Astrocyte (in vitro differentiated cells and primary cell): ENCODE data around the gene CCDC15. TPM values are rescaled to one million over a fixed set of nuclear protein-coding genes. Genes with fewer than 3 reads are reported as not detected.

Experiments used
- DNase-seq: peaks from one replicate; pipeline ENCODE4 v3.0.0-alpha.2; 2010; ENCODE audit warnings: low read depth
- FAIRE-seq: peaks from 2 replicates; lab custom pipeline; 2011; peaks lifted over from hg19 to GRCh38; lab: Jason Lieb, UNC
- H2AFZ ChIP-seq: 2 replicates; pipeline ENCODE4 v1.6.0; 2012; ENCODE audit warnings: low read depth, low read length, inconsistent platforms
- H3K27ac ChIP-seq: 2 replicates; pipeline ENCODE4 v1.5.1; 2011; ENCODE audit warnings: low read depth, low read length, inconsistent platforms
- H3K27me3 ChIP-seq: 2 replicates; pipeline ENCODE4 v1.6.0; 2011; ENCODE audit warnings: low read length, inconsistent platforms; ENCODE audit not compliant: insufficient read depth
- H3K36me3 ChIP-seq: 2 replicates; pipeline ENCODE4 v1.5.1; 2011; ENCODE audit warnings: low read length, inconsistent platforms; ENCODE audit not compliant: insufficient read depth
- H3K4me1 ChIP-seq: 2 replicates; pipeline ENCODE4 v1.5.1; 2011; ENCODE audit warnings: low read length, inconsistent platforms; ENCODE audit not compliant: insufficient read depth
- H3K4me2 ChIP-seq: 2 replicates; pipeline ENCODE4 v1.6.0; 2012; ENCODE audit warnings: low read length, inconsistent platforms
- H3K4me3 ChIP-seq: 2 replicates; pipeline ENCODE4 v1.5.1; 2011; ENCODE audit warnings: low read depth, mild to moderate bottlenecking, low read length, inconsistent platforms; ENCODE audit not compliant: insufficient read depth
- H3K79me2 ChIP-seq: 2 replicates; pipeline ENCODE4 v1.6.0; 2012; ENCODE audit warnings: mild to moderate bottlenecking, low read length, inconsistent platforms; ENCODE audit not compliant: insufficient read depth
- H3K9ac ChIP-seq: 2 replicates; pipeline ENCODE4 v1.6.0; 2012; ENCODE audit warnings: mild to moderate bottlenecking, low read length, inconsistent platforms
- H3K9me3 ChIP-seq: 2 replicates; pipeline ENCODE4 v1.5.1; 2012; ENCODE audit warnings: low read depth, mild to moderate bottlenecking, low read length, inconsistent platforms; ENCODE audit not compliant: insufficient read depth
- H4K20me1 ChIP-seq: 2 replicates; pipeline ENCODE4 v1.6.0; 2012; ENCODE audit warnings: low read length, inconsistent platforms; ENCODE audit not compliant: insufficient read depth
- H3K27ac Mint-ChIP-seq: one replicate; pipeline ENCODE4 v1.8.0; 2021; ENCODE audit warnings: mild to moderate bottlenecking, mixed read lengths; ENCODE audit not compliant: unreplicated experiment
- H3K27me3 Mint-ChIP-seq: one replicate; pipeline ENCODE4 v1.8.0; 2021; ENCODE audit warnings: low read depth, mixed read lengths; ENCODE audit not compliant: unreplicated experiment
- H3K36me3 Mint-ChIP-seq: one replicate; pipeline ENCODE4 v1.8.0; 2021; ENCODE audit warnings: low read depth, mixed read lengths; ENCODE audit not compliant: unreplicated experiment
- H3K4me1 Mint-ChIP-seq: one replicate; pipeline ENCODE4 v1.8.0; 2021; ENCODE audit warnings: low read depth, mixed read lengths; ENCODE audit not compliant: unreplicated experiment
- H3K4me3 Mint-ChIP-seq: one replicate; pipeline ENCODE4 v1.8.0; 2021; ENCODE audit warnings: mild to moderate bottlenecking, moderate library complexity, mixed read lengths; ENCODE audit not compliant: unreplicated experiment
- H3K9me3 Mint-ChIP-seq: one replicate; pipeline ENCODE4 v1.8.0; 2021; ENCODE audit warnings: mild to moderate bottlenecking, mixed read lengths; ENCODE audit not compliant: unreplicated experiment
- CTCF ChIP-seq: IDR thresholded peaks from 2 replicates; pipeline ENCODE4 v1.5.1; 2011; ENCODE audit warnings: low read depth, mild to moderate bottlenecking, inconsistent platforms, low read length, moderate library complexity; ENCODE audit not compliant: insufficient read depth
- EZH2 ChIP-seq: IDR thresholded peaks from 2 replicates; pipeline ENCODE4 v1.6.1; 2012; ENCODE audit warnings: mild to moderate bottlenecking, low read length, inconsistent platforms; ENCODE audit not compliant: insufficient read depth
- total RNA-seq: library from RNA; stranded (reverse); gene quantifications from 2 replicates; pipeline ENCODE4 v1.2.1, GENCODE V29; 2021

CCDC15 gene
- total RNA-seq, 1 donor from 2014 or later: 0.75 TPM

- no peak overlapping the region for H3K27ac Mint-ChIP-seq
- no peaks in the 10 kb centered on the region for H4K20me1 ChIP-seq
- H3K9ac ChIP-seq: no peak overlapping the region
- H3K9me3 ChIP-seq: no peaks in the 10 kb centered on the region
- no peak overlapping the region for H3K4me2 ChIP-seq
- no peaks in the 10 kb centered on the region for H3K36me3 Mint-ChIP-seq
- TF ChIP-seq EZH2 (no peak), CTCF (no peak)
- peaks cover 12% of the 10 kb centered on the region for H3K4me1 Mint-ChIP-seq
- no peaks in the 10 kb centered on the region for H3K9me3 Mint-ChIP-seq
- H3K27ac ChIP-seq: no peak overlapping the region
- H3K4me3 ChIP-seq: no peak overlapping the region
- DNase-seq (no peak), FAIRE-seq (no peak)
- no peaks in the 10 kb centered on the region for H3K4me1 ChIP-seq
- no peaks in the 10 kb centered on the region for H3K27me3 Mint-ChIP-seq
- H3K27me3 ChIP-seq: no peaks in the 10 kb centered on the region
- no peak overlapping the region for H2AFZ ChIP-seq
- H3K4me3 Mint-ChIP-seq: no peak overlapping the region
- H3K79me2 ChIP-seq: no peaks in the 10 kb centered on the region
- H3K36me3 ChIP-seq: no peaks in the 10 kb centered on the region
These were observed 11.3 kb upstream of the CCDC15 start for GRCh38 chr11:124942466-124943253.

- Histone ChIP-seq H3K36me3 (no peaks in the 10 kb centered on the region), H3K9me3 (no peaks in the 10 kb centered on the region), H3K79me2 (no peaks in the 10 kb centered on the region), H2AFZ (no peak overlapping the region), H3K27ac (no peak overlapping the region), H3K4me1 (no peaks in the 10 kb centered on the region), H3K4me3 (no peak overlapping the region), H4K20me1 (no peaks in the 10 kb centered on the region), H3K4me2 (no peak overlapping the region), H3K27me3 (no peaks in the 10 kb centered on the region), H3K9ac (no peak overlapping the region)
- no peak overlapping the region for H3K27ac Mint-ChIP-seq
- H3K36me3 Mint-ChIP-seq: peaks cover under 1% of the 10 kb centered on the region
- FAIRE-seq (no peak), DNase-seq (no peak)
- H3K9me3 Mint-ChIP-seq: no peaks in the 10 kb centered on the region
- no peaks in the 10 kb centered on the region for H3K27me3 Mint-ChIP-seq
- TF ChIP-seq CTCF (no peak), EZH2 (no peak)
- H3K4me1 Mint-ChIP-seq: peaks cover 8% of the 10 kb centered on the region
- no peak overlapping the region for H3K4me3 Mint-ChIP-seq
These were observed 10.8 kb upstream of the CCDC15 start for GRCh38 chr11:124943254-124943616.

- no peak for TF ChIP-seq CTCF
- TF ChIP-seq EZH2: no peak
- Mint-ChIP-seq H3K9me3 (no peaks in the 10 kb centered on the region), H3K36me3 (peaks cover 3% of the 10 kb centered on the region), H3K4me3 (no peak overlapping the region), H3K27me3 (no peaks in the 10 kb centered on the region), H3K4me1 (peaks cover 8% of the 10 kb centered on the region), H3K27ac (no peak overlapping the region)
- Histone ChIP-seq H3K27ac (no peak overlapping the region), H3K4me2 (no peak overlapping the region), H3K27me3 (no peaks in the 10 kb centered on the region), H4K20me1 (no peaks in the 10 kb centered on the region), H3K9me3 (no peaks in the 10 kb centered on the region), H3K79me2 (no peaks in the 10 kb centered on the region), H3K4me1 (no peaks in the 10 kb centered on the region), H3K4me3 (no peak overlapping the region), H3K36me3 (no peaks in the 10 kb centered on the region), H2AFZ (no peak overlapping the region), H3K9ac (no peak overlapping the region)
- FAIRE-seq (no peak), DNase-seq (no peak)
These were observed 10.3 kb upstream of the CCDC15 start for GRCh38 chr11:124943741-124944140.
